Measurements from ENCODE around the gene GREM2.
A peak's percentile ranks its signal among the peaks of the same experiment; 100 is the strongest.

DNA sequence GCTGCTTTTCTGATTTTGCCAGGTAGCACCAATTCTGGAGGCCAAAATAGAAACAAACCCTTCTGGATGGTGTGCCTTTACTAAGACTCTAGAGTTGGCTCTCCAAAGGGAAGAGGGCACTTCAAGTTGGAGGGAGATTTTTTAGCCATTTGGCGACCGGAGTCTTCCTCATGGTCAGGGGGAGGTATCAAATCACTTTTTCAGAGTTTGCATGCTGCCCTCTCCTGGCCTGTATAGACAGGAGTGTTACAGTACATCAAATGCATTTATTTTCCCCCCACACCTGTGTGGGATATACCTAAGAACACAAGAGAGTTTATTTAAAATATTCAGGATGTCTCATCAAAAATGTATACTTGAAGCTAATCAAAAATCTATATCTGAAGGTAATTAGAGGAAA lies 3.2 kb downstream of the GREM2 start:
- TF ChIP-seq ELK1 (IDR thresholded peaks at IDR 0.05; ENCODE audit: borderline replicate concordance, low read depth, low read length): no peak
- TF ChIP-seq POLR2A (IDR thresholded peaks at IDR 0.05; ENCODE audit: low read depth, low read length): no peak
- TF ChIP-seq CTCF (conservative IDR thresholded peaks at IDR 0.05; ENCODE audit: low read depth, low read length): peak; percentile 40
- no peak for TF ChIP-seq CHD1 (IDR thresholded peaks at IDR 0.05; ENCODE audit: low read depth, low read length)
- peak; percentile 21 for TF ChIP-seq SMC3 (IDR thresholded peaks at IDR 0.05; ENCODE audit: low read depth, low read length)
- TF ChIP-seq CEBPB (IDR thresholded peaks at IDR 0.05; ENCODE audit: low read depth, low read length): no peak

All from IMR-90 (cell line).